T-helper 9 cell (primary cell): Measurements from ENCODE around the gene PSPH.
"Not testable (repeated sequence)": the region's sequence is repeated elsewhere in the genome, so short reads cannot be mapped to it uniquely, and the experiment has no call there.

Experiments used
- DNase-seq: peaks from one replicate; pipeline ENCODE4 v3.0.0-alpha.2; 2020
- total RNA-seq, 2 donors: gene quantifications; one replicate each; lab custom pipeline; 2026; lab: John Stamatoyannopoulos, UW

Gene PSPH
- total RNA-seq: 2.2 to 10.4 reads per million in 2 donors

DNA sequence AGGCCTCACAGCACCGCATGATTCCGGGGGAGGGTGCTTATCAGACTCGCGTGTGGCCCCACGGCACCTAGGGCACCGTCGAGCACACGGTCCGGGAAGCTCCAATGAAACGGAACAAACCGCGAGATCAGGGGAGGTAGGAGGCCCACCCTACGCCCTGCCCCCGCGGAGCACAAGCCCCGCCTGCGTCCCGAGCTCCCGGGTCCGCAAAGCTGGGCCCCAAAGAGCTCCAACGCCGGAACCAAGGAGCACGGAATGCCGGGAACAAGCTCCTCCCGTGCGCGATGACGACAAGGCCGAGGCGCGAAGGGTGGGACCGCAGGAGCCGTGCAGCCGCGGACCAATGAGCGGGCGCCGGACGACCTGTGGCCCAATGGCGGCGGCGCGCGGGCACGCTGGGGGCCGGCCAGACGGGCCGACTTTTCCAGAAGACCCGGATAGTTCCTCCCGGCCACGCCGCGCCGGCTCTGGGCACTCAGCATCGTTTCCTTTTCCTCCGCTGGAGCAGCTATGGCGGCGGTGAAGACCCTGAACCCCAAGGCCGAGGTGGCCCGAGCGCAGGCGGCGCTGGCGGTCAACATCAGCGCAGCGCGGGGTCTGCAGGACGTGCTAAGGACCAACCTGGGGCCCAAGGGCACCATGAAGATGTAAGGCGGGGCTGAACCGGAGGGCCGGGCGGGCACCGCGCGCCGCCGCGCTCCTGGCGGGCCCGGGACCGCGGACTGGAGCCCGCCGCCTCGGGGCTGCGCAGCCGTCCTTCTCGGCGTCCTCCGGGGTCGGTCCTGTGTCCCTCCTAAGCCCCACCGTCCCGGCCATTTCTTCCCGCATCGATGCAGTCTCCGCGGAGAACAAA is at the start of gene PSPH, which contains the start of gene CCT6A:
Gene PSPH, minus strand, starts transcription at position 106 of the 853 bp plus-strand sequence. CDS start 30,232 bp downstream, outside the sequence.
Gene CCT6A, plus strand, starts transcription at position 427 of the 853 bp plus-strand sequence. Its CDS starts 84 bp downstream, at position 511.
- DNase-seq: peak; percentile 85

DNA sequence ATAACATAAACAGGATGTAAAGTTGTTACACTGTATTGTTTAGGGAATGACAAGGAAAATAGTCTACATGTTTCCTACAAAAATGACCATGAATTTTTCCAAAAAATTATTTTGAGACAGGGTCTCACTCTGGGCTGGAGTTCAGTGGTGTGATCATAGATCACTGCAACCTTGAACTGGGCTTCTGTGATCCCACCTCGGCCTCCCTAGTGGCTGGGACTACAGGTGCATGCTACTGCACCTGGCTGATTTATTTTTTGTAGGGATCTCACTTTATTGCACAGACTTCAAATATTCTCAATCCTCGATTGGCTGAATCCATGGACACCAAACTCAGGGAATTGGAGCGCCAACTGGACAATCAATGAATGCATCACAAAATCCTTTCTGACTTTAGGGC is 48.4 kb upstream of the PSPH start:
- no peak for DNase-seq

DNA sequence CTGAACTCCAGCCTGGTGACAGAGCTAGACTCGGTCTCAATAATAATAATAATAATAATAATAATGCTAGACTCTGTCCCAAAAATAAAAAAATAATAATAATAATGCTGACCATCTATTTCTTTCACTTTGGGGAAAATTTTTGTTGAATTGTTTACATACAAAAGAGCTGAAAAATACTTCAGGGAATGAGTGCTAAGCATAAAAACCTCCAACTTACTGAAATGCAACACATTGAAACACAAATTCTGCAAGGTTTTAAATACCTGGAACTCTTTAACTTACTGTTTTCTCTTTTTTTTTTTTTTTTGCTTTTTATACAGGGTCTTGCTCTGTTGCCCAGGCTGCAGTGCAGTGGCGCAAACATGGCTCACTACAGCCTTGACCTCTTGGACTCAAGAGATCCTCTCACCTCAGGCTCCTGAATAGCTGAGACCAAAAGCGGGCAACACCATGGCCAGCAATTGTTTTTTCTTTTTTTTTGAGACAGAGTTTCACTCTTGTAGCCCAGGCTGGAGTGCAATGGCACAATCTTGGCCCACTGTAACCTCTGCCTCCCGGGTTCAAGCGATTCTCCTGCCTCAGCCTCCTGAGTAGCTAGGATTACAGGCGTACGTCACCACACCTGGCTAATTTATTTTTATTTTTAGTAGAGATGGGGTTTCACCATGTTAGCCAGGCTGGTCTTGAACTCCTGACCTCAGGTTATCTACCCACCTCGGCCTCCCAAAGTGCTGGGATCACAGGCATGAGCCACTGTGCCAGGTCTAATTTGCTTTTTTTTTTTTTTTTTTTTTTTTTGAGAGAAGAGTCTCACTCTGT is 47.2 kb upstream of the PSPH start:
- DNase-seq: not testable (repeated sequence)

DNA sequence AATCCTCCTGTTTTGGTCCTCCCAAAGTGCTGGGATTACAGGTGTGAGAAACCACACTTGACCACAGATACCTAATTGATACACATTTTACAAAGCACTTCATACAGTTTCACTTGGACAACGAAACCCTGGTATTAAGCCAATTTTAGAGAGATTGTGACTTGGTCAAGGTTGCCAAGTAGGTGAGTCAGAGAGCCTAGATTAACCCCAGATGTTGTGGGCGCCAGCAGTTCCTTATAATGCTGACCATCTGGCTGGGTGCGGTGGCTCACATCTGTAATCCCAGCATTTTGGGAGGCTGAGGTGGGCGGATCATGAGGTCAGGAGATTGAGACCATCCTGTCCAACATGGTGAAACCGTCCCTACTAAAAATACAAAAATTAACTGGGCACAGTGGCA is 46.5 kb upstream of the PSPH start:
- no peak for DNase-seq

DNA sequence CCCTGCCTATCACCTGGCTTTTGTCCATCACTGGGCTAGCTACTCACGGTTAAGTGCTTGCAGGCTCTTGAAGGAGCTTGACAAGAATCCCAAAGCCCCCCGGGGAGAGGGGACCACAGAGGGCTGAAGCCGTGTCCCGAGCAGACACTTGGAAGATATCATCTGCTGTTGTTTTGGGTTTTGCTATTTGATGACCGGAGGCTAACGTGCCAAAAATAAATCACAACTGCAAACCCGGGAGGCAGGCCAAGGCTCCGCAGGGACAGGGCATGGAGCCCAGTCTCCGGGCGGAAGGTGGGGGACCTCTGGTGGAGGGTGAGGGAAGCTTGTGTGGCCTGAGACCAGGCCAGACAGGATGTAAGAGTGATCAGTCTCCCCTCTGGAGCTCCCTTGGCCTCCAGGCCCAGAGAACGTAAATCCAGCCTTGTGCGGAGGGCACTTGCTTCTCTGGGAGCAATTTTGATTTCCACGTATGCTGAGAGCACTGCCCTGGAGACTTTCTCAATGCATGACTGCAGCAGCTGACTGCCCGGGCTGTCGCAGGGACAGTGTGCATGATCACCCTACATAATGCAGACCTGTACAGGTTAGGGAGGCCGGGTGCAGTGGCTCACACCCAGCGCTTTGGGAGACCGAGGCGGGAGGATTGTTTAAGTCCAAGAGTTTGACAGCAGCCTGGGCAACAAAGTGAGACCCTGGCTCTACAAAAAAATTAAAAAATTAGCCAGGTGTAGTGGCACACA is 41.7 kb upstream of the PSPH start, which contains the start of gene PHKG1:
Gene PHKG1, minus strand, starts transcription at position 164 of the 743 bp plus-strand sequence. CDS start 4,011 bp downstream, outside the sequence.
- DNase-seq: no peak

DNA sequence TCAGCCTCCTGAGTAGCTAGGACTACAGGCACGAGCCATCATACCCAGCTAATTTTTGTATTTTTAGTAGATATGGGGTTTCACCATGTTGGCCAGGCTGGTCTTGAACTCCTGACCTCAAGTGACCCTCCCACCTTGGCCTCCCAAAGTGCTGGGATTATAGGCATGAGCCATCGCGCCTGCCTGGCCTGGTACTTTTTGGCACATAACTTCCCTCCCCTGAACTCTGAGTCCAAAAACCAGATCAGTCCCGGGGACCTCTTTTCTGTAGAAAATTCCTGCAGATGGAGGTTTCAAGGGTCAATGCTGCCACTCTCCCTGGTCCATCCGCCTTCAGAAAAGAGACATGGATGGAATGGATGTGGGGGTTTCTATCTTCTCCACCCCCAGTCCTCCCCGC is 41.1 kb upstream of the PSPH start:
- DNase-seq: not testable (repeated sequence)

DNA sequence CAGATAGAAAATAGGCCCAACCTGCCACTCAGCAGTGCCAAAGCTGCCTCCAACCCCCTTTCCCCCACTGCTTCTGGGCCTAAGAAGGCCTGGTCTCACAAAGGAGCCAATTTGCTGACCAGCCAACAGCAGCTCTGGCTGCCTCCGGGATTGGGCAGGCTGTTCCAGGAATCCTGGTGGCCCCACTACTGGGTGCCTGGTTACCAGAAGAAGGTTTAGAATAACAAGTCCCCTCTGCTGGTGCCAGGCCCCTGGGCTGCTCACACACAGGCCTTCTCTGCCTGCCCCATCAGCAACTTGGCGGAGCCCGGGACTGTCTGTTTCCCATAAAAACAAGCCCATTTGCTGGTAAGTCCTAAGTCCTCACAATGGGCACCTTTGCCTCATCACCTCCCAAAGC is 40.3 kb upstream of the PSPH start:
- no peak for DNase-seq

DNA sequence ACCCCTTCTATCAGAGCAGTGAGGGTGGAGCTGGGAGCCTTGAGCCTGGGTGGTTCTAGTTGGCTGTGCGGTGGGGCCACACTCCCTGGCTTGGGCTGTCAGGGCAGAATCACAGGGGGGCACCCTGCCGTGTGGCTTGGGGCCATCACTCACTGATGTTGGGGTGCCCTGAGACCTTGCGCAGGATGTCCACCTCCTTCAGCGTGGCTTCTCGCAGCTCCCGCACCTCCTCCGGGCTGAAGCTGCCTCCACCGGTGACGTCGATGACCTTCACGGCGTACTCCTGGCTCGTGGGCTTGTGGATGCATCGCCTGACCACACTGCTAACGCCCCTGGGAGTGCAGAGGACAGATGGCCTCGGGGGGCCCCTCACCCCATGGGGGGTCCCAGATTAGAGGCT is 36.2 kb upstream of the PSPH start:
- DNase-seq: no peak

DNA sequence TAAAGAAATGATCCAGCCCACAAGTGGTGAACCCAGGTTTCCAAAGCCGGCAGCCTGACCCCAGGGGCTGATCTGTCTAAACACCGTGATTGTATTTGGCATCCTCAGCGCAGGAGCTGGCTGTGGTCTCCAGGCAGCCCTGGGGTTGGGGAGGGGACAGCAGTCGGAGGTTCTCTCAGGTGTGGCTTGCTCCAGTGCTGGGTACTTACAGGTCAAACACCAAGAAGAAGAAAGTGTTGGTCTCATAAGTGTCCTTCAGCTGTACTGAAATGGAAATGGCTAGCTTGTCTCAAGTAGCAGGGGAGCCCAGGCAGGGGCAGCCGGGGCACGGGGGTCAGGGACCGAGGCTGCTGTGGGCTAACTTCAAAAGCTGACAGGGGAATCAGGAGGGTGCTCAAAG is 35.5 kb upstream of the PSPH start:
- no peak for DNase-seq

DNA sequence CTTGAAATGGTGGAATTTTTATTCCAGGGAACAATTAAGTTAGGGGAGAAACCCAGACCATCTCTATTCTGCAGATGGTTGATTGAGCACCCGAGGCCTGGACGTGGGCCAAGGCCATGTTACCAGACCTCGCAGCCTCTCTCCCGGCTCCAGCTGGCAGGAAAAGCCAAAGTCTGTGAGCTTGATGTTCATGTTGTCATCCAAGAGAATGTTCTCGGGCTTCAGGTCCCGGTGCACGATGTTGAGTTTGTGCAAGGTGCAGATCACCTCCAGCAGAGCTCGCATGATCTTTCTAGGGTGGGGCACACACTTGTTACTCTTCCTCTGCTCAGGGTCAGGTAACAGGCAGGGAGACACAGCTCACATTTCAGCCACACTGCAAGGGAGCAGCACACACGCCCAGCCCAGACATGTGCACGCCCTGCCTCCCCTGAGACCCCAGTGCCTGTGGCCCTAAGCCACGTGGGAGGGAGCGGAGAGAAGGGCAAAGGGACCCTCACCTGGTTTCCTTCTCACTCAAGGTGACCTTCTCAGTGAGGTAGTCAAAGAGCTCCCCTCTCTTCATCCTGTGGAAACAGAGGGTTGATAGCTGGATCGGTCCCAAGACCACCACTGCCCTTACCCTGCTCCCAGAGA is 32.0 kb upstream of the PSPH start:
- no peak for DNase-seq

DNA sequence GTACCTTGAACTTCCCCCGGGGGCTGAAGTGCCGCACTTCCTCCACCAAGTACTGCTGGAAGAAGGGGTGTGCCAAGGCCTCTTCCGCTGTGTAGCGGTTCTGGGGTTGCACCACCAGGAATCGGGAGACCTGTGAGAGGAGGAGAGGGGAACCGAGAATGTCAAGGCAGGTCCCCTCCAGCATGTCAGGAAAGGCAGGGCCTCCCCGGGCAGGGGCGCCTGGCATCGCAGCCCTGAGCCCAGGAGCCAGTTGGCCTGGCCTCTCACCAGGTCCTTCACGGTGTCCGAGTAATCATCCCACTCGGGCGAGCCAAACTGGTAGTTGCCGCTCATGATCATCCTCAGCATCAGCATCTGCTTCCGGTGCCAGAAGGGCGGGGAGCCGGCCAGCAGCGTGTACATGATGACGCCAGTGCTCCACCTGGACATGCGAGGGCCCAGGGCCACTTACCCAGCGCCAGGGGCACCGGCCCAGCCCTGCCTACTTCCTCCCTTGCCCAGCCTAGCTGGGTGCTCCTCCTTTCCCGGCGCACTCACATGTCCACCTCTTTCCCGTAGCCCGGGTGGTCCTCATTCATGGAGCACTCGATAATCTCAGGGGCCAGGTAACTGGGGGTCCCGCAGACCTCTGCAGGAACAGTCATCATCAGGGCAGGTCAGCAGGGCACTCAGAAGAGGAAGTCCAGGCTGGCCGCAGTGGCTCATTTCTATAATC is 30.5 kb upstream of the PSPH start:
- no peak for DNase-seq

DNA sequence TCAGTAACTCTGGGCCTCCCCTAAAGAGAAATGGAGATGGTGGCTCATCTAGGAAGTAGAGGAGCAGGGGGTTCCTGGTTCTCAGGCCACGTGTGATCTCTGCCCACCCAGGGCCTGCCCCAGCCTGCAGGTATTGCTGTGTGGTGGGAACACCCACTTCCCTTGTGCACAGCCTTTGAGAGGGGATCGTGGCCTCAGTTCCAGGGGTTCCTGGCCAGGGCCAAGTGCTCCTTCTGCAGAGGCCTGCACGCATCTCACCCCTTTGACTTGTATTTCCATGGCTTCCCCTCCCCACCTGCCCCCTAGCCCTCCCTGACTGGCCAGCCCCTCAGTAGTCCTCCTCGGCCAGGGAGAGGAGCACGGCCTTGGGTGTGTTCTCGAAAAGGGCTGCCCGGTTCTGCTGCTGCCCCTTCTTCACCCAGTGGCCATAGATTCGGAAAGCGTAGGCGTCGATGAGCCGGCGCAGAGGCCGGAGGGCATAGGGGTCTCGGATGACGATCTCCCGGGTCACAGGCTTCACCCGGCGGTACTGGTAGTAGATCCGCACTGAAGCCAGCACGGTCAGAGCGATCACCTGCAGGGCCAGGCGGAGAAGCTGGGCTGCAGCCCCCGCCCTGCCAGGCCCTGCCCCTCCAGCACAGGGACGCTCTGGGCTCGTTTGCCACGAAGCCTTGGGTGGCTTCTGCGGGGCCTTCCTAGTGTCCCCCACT is 29.6 kb upstream of the PSPH start:
- DNase-seq: not testable (repeated sequence)

DNA sequence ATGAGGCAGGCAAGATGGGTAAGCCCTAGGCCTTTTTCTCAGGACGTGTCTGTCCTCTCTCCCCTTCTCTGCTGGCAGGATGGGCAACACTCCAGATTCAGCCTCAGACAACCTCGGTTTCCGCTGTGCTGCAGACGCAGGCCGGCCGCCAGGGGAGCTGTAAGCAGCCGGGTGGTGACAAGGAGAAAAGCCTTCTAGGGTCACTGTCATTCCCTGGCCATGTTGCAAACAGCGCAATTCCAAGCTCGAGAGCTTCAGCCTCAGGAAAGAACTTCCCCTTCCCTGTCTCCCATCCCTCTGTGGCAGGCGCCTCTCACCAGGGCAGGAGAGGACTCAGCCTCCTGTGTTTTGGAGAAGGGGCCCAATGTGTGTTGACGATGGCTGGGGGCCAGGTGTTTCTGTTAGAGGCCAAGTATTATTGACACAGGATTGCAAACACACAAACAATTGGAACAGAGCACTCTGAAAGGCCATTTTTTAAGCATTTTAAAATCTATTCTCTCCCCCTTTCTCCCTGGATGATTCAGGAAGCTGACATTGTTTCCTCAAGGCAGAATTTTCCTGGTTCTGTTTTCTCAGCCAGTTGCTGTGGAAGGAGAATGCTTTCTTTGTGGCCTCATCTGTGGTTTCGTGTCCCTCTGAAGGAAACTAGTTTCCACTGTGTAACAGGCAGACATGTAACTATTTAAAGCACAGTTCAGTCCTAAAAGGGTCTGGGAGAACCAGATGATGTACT is 28.4 kb upstream of the PSPH start:
- DNase-seq: no peak

DNA sequence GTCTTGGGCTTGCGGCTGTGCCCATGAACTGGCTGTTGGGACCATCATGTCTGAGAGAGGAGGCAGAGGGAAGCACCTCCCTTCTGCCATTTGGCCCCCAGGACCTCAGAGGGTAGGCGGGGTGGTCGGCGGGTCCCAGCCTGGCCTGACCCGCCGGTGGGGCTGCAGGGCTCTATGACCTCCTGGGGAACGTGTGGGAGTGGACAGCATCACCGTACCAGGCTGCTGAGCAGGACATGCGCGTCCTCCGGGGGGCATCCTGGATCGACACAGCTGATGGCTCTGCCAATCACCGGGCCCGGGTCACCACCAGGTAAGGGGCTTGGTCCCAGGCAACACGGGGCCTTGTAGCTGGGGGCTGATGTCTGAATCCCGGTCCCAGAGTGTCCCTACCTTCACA is 27.0 kb upstream of the PSPH start:
- no peak for DNase-seq

DNA sequence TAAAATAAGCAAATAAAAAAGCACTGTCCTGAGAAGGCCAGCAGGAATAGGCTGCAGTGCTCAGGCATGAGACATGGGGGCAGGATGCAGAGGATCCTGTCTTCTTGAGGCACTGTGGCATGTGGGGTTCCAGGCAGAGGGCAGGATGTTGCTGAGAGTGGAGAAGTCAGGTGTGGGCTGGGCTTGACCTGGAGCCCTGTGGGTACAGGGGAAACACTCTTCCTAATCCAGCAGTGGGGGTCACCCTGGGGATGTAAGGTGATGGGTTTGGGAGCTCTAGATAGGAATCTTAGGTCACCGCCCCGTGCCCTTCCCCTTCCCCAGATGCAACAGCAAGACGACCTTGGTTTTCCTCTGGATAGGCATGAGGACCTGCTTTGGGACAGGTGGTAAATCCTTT is 26.4 kb upstream of the PSPH start:
- no peak for DNase-seq

DNA sequence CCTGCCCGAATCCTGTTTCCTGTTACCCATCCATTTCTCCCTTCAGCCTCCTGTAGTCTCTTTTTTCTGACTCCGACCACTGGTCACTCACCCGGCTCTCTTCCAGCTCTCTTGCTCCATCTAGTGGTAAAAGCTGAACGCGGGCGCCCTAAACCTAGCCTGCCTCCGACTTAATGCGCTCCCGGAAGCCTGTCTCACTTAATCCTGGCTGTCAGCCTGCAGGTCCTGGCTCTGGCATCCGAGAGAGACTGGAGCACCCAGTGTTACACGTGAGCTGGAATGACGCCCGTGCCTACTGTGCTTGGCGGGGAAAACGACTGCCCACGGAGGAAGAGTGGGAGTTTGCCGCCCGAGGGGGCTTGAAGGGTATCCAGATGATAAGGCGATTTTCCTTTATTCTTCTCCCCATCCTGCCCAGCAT is 23.1 kb upstream of the PSPH start:
- peak; percentile 50 for DNase-seq

DNA sequence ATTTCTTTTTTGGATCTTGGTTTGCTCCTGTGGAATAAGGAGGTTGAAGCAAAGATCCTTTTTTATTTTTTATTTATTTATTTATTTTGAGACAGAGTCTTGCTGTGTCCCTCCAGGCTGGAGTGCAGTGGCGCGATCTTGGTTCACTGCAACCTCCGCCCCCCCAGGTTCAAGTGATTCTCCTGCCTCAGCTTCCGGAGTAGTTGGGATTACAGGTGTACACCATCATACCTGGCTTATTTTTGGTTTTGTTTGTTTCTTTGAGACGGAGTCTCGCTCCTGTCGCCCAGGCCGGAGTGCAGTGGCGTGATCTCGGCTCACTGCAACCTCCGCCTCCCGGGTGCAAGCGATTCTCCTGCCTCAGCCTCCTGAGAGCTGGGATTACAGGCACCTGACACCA is 15.1 kb upstream of the PSPH start:
- not testable (repeated sequence) for DNase-seq

DNA sequence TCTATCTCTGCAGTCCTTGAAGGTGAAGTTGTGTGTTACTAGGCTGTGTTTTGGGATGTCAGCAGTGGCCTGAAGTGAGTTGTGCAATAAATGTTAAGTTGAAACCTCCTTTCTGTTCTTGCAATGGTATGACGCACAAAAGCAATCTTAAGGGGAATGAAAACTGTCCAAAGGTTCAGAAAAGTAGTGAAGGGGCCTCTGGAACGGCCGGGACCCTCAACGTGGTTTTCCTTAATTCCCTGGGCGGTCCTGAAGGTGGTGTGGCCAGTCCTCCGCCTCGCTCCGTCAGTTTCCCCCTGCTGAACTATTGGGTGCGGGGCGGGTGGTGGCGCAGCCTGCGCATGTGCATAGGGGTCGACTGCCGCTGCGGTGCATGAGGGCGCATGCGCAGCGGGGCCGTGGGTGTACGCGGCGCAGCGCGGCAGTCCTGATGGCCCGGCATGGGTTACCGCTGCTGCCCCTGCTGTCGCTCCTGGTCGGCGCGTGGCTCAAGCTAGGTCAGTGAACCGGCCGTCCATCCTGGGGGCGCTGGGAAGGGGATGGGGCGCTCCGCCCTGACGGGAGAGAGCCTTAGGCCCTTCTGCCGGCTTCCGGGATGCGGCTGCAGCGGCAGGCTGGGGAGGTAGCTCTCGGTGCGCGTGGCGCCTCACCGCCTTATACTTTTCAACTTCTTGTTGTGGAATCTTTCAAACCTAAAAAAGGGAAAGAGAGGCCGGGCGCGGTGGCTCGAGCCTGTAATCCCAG is 12.8 kb upstream of the PSPH start, which contains the start of gene SUMF2:
Gene SUMF2, plus strand, starts transcription at position 405 of the 744 bp plus-strand sequence. Its CDS starts 26 bp downstream, at position 431.
- DNase-seq: peak; percentile 86

DNA sequence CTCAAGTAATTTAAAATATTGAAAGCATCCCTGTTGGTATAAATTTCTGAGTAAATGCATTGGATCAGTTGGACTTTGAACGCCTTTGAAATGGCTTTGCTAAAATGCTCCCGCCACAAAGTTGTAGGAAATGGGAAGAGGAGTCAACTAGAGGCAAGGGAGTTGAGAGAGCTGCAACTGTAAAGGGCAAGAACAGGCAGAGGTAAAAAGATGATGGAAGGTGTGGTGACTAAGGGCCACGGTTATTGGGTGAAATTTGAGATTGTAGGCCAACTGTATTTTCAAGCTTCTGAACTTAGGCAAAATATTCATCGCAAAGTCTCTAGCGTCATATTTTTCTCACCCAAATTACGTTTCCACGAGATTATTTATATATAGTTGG is 12.2 kb upstream of the PSPH start:
- no peak for DNase-seq
